ENCODE results near the gene CCDC190. TPM values are rescaled to one million over a fixed set of nuclear protein-coding genes. Genes with fewer than 3 reads are reported as not detected.

Gene CCDC190
- total RNA-seq, 1 experiment from 2014 or later, result not detected

- Histone ChIP-seq H3K27me3 (ENCODE audit: control insufficient read depth, insufficient read depth, low read length) (peaks cover 3% of the 10 kb centered on the region; the same call in 1 of the 2 replicates), H3K36me3 (ENCODE audit: control insufficient read depth, insufficient read depth, low read length) (no peaks in the 10 kb centered on the region), H3K4me1 (ENCODE audit: control insufficient read depth, insufficient read depth, low read length) (no peaks in the 10 kb centered on the region), H3K9me3 (ENCODE audit: control insufficient read depth, insufficient read depth, low read depth, low read length) (no peaks in the 10 kb centered on the region), H3K4me3 (ENCODE audit: low read depth in 2 of 2, low read length in 2 of 2) (no peak overlapping the region), H3K27ac (ENCODE audit: low read length) (no peak overlapping the region)
- ChIA-PET CTCF (no interaction called here), POLR2A (no interaction called here)
- no peak for ATAC-seq
- DNase-seq (ENCODE audit: low read depth, low spot score), result no peak
- no TSS peak for BruUV-seq (replicated peaks)
- TF ChIP-seq TCF7L2 (IDR thresholded peaks at IDR 0.05; ENCODE audit: low read depth, low read length) (no peak), POLR2AphosphoS5 (IDR thresholded peaks at IDR 0.05; ENCODE audit: low read depth, low read length) (no peak), CTCF (IDR thresholded peaks at IDR 0.05) (no peak), SIN3A (IDR thresholded peaks at IDR 0.05; ENCODE audit: borderline replicate concordance, insufficient read depth, low read depth, low read length) (no peak)
- TF ChIP-seq, protein P1, sequence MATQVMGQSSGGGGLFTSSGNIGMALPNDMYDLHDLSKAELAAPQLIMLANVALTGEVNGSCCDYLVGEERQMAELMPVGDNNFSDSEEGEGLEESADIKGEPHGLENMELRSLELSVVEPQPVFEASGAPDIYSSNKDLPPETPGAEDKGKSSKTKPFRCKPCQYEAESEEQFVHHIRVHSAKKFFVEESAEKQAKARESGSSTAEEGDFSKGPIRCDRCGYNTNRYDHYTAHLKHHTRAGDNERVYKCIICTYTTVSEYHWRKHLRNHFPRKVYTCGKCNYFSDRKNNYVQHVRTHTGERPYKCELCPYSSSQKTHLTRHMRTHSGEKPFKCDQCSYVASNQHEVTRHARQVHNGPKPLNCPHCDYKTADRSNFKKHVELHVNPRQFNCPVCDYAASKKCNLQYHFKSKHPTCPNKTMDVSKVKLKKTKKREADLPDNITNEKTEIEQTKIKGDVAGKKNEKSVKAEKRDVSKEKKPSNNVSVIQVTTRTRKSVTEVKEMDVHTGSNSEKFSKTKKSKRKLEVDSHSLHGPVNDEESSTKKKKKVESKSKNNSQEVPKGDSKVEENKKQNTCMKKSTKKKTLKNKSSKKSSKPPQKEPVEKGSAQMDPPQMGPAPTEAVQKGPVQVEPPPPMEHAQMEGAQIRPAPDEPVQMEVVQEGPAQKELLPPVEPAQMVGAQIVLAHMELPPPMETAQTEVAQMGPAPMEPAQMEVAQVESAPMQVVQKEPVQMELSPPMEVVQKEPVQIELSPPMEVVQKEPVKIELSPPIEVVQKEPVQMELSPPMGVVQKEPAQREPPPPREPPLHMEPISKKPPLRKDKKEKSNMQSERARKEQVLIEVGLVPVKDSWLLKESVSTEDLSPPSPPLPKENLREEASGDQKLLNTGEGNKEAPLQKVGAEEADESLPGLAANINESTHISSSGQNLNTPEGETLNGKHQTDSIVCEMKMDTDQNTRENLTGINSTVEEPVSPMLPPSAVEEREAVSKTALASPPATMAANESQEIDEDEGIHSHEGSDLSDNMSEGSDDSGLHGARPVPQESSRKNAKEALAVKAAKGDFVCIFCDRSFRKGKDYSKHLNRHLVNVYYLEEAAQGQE (IDR thresholded peaks at IDR 0.05; ENCODE audit: insufficient read depth in 1 of 2, low read depth in 2 of 2, low read length in 1 of 2), result no peak
- in situ Hi-C loops (cut with HindIII; ENCODE audit: low pct_unique_long_range_greater_than_20kb, low sequenced_read_pairs) (no loop called here), intact Hi-C loops (cut with micrococcal nuclease; ENCODE audit: unreplicated experiment) (no loop called here)
Measured at GRCh38 chr1:162877412-162877811, 16.4 kb upstream of the CCDC190 start.

DNA sequence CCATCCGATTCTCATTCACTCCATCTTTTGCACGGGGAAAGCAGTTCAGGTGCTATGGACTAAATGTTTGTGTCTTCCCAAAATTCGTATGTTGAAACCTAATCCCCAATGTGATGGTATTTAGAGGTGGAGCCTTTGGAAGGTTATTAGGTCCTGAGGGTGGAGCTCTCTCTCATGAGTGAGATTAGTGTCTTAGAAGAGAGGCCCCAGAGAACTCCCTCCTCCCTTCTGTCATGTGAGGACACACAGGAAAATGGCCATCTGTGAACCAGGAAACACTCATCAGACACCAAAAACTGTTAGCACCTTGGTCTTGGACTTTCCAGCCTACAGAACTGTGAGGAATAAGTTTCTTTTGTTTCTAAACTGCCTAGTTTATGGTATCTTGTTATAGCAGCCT is 15.8 kb upstream of the CCDC190 start:
- Histone ChIP-seq H3K36me3 (ENCODE audit: control insufficient read depth, insufficient read depth, low read length) (no peaks in the 10 kb centered on the region), H3K27me3 (ENCODE audit: control insufficient read depth, insufficient read depth, low read length) (peaks cover 3% of the 10 kb centered on the region; the same call in 1 of the 2 replicates), H3K4me3 (ENCODE audit: low read depth in 2 of 2, low read length in 2 of 2) (no peak overlapping the region), H3K9me3 (ENCODE audit: control insufficient read depth, insufficient read depth, low read depth, low read length) (no peaks in the 10 kb centered on the region), H3K27ac (ENCODE audit: low read length) (no peak overlapping the region), H3K4me1 (ENCODE audit: control insufficient read depth, insufficient read depth, low read length) (no peaks in the 10 kb centered on the region)
- ATAC-seq, result no peak
- POLR2A ChIA-PET, result no interaction called here
- DNase-seq (ENCODE audit: low read depth, low spot score), result no peak
- intact Hi-C loops (cut with micrococcal nuclease; ENCODE audit: unreplicated experiment) (no loop called here), in situ Hi-C loops (cut with HindIII; ENCODE audit: low pct_unique_long_range_greater_than_20kb, low sequenced_read_pairs) (no loop called here)
- CTCF ChIA-PET, result interaction anchor here (0.7 kb wide), 1 partner anchor 23 kb away, joined by 3 read pairs; no protein-coding TSS in a partner anchor
- no TSS peak for BruUV-seq (replicated peaks)
- TF ChIP-seq, protein P1 (IDR thresholded peaks at IDR 0.05; ENCODE audit: insufficient read depth in 1 of 2, low read depth in 2 of 2, low read length in 1 of 2), result no peak
- no peak for TF ChIP-seq TCF7L2 (IDR thresholded peaks at IDR 0.05; ENCODE audit: low read depth, low read length)
- no peak for TF ChIP-seq POLR2AphosphoS5 (IDR thresholded peaks at IDR 0.05; ENCODE audit: low read depth, low read length)
- TF ChIP-seq CTCF (IDR thresholded peaks at IDR 0.05), result no peak
- no peak for TF ChIP-seq SIN3A (IDR thresholded peaks at IDR 0.05; ENCODE audit: borderline replicate concordance, insufficient read depth, low read depth, low read length)

All from Panc1 (cell line).